NOMO-1 treated with DMSO at 0.1 percent for 48 hours (cell line): ENCODE results near the gene DPEP3.
A peak's percentile ranks its signal among the peaks of the same experiment; 100 is the strongest.
"Not testable (repeated sequence)": the region's sequence is repeated elsewhere in the genome, so short reads cannot be mapped to it uniquely, and the experiment has no call there.

Source experiments
- DNase-seq: peaks from one replicate; lab custom pipeline; 2025; ENCODE audit not compliant: unreplicated experiment; lab: John Stamatoyannopoulos, UW

DPEP3 gene

DNA sequence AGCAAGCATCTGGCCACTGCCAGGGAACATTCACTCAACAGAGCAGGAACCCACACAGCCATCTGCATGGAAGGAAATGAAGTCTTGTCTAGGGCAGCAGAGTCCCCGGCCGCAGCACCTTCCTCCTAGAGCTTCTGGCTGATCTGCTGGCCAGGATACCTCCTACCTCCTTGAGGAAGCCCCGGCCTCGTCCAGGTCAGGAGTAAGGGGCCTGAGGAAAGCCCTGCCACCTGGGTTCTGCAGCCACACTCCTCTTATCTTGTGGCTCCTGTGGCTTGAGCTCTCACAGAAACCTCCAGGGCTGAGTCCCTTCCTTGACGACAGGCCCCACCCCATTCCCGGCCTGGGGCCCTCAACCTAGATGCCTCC lies 13.7 kb upstream of the DPEP3 start:
- not testable (repeated sequence) for DNase-seq

DNA sequence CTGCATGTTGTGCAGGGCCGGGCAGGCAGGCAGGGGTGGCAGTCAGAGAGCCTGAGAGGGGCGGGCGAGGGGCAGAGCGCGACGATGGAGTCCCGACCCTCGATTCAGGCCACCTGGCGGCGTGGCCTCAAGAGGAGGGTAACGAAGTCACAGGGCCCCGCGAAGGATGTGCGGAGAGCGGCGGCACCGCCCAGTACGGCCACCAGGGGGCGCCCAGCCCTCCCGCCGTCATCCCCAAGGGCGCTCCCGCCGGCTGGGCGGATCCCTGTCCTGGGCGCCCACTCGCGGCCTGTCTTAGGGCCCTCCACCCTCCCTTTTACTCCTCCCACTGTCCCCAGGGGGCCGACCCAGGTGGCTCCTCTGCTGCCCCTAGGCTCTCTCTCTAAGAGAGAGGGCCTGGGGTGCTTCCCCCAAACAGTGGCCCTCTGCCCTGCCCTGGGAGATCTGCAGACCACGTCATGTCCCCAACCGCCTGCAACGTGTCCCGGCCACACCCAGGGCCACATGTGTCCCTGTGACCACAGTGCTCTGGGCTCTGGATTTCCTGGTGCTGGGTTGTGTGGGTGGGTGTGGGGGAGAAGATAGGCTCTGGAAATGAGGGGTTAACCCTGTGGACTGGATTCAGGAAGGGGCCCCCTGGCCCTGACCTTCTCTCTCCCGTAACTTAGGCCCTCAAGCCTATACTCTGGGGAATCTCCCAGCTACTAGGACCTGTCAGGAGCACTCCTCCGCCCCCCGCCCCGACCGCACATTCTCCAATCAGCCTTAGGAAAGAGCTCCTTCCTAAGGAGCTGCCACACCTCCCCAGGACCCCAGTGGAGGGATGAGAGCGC lies 13.1 kb upstream of the DPEP3 start:
- peak; percentile 85 for DNase-seq

DNA sequence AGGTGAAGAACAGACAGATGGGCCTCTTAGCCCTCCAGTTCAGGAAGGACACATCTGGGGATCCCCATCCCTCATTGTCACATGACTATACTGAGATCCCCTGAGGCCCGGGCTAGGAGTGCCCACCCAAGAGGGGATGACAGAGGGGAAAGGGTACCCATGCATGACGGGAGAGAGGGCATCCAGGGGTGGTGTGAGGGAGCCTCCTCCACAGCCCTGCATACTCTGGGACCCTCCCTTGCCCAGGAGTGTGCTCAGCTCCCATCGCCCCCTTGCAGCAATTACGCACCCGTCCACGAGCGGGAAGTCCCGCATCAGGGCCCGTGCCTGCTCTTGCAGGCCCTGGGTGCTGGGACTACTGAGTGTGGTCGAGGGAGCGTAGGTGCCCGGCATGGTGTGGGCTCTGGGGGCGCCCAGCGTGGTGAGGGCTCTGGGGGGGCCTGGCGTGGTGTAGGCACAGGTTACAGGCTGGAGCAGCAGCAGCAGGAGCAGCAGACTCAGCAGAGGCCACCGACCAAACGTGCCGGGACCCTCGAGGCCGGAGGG lies 12.4 kb upstream of the DPEP3 start:
- no peak for DNase-seq

DNA sequence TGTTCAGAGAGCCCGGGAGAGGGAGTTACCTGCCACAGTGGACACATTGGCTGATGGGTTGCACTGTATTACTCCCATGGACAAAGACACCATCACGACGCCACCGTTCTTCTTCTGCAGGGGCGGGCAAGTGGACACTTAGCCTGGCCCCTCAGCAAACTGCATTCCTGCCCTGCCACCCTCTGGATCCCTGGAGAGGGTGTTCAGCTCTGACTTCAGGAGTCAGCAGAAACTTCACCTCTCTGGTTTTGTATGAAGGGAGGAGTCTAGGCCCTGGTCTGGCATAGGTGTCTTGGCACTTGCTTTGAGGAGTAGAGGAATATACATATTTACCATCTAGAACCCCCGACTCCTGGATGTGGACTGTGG lies 9.7 kb upstream of the DPEP3 start:
- no peak for DNase-seq

DNA sequence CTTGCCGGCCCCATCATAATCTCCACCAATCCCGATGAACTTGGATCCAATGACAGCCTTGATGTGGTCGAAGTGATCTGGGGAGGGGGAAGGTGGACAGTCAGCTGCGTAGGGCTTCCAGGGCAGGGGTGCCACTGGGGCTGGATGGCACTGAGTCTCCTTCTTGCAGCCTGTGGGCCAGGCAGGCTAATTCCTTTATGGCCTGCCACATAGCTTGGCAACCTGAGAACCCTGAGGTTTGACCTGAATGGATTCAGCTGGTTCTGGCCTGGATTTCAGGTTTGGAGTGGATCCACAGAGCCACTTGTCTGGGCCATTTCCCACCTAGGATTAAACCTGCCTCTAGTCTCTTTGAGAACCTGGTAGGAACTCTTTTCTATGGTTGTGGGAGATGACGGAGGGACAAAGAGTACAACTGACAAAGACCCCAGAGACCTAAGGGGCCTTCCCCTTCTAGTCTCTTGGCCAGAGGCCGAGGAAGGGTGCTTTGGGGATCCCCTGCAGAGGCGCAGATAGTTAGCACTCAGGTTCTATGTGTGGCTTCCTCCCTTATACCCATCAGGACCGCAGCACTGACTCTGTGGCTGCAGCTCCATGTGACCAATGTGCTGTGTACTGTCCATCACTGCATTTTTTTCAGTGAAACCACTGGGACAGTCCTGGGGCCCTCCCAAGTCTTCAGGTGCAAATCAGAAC lies 9.2 kb upstream of the DPEP3 start:
- DNase-seq: no peak

- DNase-seq: no peak
These were observed 8.4 kb upstream of the DPEP3 start for GRCh38 chr16:67988675-67989074.

DNA sequence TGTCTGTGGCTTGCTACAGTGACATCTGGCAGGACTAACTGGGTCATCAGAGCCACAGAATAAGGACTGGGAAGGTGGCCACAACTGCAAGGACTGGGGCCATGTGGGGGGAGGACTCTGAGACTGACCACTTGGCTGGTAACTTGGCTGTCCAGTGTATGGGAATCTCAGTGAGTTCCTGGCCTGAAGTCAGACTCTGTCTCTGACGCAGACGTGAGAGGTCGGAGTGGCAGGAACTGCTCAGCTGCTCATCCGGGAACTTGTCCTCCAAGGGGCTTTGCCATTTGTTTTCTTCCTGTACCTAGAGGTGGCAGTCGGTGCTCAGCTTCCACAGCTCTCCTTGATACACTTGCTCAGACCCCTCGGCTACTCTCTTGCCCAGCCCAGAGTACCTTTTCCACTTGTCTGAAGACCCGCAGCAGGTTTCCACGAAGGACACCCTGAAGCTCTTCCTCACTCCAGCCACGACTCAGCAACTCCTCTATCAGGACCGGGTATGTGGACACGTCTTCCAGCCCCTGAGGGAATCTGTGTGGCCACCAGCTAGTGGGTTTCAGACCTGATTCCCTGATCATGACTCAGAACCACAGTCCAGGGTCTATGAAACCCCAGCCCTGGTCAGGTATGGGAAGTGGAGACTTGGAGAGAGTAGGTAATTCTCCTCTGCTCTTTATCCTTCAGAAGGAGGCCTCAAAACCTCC lies 7.3 kb upstream of the DPEP3 start:
- no peak for DNase-seq

DNA sequence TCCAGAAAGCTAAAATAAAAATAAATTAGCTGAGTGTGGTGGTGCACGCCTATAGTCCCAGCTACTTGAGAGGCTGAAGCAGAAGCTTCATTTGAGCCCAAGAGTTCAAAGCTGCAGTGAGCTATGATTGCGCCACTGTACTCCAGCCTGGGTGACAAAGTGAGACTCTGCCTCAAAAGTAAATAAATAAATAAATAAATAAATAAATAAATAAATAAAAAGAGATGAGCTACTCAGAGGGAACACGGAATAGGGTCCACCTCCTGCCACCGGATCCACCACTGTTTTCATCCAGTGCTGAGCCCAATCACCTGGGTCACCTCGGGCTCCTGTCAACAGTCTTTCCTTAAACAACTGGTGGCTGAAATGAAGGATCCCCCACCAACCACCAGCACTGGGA lies 6.7 kb upstream of the DPEP3 start:
- DNase-seq: no peak

DNA sequence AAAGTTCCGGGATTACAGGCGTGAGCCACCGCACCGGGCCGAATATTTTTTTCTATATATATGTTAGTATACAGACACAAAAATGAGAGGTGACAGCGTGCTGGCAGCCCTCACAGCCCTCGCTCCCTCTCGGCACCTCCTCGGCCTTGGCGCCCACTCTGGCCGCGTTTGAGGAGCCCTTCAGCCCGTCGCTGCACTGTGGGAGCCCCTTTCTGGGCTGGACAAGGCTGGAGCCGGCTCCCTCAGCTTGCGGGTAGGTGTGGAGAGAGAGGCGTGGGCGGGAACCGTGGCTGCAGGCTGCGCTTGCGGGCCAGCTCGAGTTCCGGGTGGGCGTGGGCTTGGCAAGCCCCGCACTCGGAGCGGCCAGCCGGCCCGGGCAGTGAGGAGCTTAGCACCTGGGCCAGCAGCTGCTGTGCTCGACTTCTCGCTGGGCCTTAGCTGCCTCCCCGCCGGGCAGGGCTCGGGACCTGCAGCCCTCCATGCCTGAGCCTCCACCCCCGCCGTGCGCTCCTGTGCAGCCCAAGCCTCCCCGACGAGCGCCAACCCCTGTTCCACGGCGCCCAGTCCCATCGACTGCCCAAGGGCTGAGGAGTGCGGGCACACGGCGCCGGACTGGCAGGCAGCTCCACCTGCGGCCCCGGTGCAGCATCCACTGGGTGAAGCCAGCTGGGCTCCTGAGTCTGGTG lies 1.9 kb upstream of the DPEP3 start:
- no peak for DNase-seq

DNA sequence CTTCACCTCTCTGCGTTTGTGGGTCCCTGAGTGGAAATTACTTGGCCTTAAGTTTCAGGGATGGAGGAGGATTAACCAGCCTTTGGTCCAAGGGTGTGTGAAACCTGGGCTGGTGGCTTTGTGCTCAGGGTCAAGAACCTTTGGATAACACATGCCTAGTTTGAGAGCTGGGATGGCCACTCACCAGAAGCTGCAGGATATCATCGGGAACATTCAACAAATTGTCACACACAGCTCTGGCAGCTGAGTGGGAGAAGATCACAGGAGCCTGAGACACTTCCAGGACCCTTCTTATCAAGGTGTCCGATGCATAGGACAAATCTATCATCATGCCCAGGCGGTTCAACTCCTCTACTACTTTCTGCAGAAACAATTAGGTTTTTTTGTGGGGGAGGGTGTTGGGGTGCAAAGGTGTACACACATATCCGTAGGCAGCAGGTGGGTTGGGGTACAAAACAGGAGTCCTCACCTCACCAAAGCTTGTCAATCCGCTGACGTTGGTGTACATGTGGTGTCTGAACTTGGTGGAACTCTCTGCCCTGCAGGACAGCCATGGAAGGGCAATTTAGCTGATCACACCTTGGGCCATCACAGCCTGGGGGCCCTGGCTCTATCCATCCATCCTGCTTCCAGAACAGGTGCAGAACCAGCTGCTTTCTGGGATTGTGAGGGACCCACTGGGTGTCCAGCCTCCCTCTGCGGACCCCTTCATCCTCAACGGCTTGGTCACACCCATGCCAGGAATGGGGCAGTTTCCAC lies 2.7 kb downstream of the DPEP3 start:
- DNase-seq: no peak

DNA sequence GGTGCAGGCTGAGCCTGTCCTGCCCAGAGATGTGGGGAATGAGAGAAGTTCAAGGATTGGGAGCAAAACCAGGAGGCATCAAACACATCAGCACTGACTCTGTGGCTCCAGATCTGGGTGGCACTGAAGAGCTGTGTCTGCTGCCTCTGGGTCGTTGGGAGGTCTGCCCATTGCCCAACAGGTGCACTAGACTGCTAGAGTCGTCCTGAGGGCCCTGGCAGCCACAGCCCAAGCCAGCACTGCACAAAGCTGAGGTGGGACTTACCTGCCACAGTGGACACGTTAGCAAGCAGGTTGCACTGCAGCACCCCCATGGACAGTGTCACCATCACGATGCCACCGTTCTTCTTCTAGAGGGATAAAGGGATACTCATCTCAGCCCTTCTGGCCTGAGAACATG lies 3.3 kb downstream of the DPEP3 start:
- DNase-seq: no peak

- DNase-seq: no peak
These were observed 4.1 kb downstream of the DPEP3 start for GRCh38 chr16:67976205-67976604.

DNA sequence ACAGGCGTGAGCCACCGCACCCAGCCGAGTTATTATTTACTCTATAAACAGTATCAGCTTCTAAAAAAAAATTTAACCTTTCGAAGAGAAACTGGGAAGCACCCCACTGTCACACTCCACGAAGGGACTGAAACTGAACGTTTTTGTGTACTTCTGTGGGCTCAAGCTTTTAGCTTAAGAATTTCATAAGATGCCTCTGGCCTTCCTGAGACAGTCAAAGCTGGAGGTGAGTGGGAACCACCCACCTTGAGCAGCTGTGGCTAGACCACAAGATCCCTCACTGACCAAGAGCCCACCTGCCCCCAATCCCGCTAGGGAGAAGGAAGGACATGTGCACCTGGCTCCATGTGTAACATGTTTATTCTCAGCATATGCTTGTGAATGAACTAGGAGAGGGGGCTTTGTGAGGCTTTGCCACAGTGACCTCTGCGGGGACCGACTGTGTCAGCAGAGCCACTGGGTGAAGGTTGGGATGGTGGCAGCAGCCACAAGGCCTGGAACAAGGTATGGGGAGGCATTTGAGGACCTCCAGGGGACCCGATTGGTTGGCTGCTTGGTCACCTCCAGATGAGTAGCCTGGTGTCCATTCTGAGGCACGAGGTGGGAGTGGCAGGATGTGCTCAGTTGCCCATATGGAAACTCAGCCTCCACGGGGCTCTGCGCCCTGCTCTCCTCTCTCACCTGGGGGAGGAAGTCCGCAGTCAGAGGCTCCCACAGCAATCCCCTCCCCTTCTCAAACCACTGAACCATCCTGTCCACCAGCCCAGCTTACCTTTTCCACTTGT lies 4.8 kb downstream of the DPEP3 start:
- DNase-seq: no peak

DNA sequence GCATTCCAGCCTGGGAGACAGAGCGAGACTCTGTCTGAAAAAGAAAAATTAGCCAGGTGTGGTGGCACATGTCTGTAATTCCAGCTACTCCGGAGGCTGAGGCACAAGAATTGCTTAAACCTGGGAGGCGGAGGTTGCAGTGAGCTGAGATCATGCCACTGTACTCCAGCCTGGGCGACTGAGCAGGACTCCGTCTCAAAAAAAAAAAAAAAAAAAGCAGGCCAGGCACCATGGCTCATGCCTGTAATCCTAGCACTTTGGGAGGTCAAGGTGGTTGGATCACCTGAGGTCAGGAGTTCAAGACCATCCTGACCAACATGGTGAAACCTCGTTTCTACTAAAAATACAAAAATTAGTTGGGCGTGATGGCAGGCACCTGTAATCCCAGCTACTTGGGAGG lies 8.0 kb downstream of the DPEP3 start:
- not testable (repeated sequence) for DNase-seq

DNA sequence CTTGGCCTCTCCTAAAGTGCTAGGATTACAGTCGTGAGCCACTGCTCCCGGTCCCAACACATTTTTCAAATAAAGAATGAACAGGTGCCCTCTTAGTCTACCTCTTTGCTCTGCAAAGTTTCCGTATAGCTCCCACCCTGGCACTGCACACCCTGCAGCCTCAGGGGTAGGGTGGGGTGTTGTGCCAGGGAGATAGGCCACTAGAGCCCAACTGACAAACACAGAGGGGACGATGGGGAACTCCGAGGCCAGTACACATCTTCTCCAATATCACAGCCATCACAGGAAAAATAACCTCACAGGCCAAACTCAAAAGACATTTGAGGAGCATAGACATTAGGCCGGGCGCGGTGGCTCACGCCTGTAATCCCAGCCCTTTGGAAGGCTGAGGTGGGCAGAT lies 9.2 kb downstream of the DPEP3 start:
- DNase-seq: no peak

- peak; percentile 23 for DNase-seq
These were observed 10.9 kb downstream of the DPEP3 start for GRCh38 chr16:67969254-67970039.

- peak; percentile 75 for DNase-seq
These were observed 11.7 kb downstream of the DPEP3 start, which contains the start of gene SLC12A4 for GRCh38 chr16:67968400-67969253. Gene SLC12A4, minus strand, starts transcription at chr16:67968637. Its CDS starts 84 bp downstream, at chr16:67968553.

GRCh38 chr16:67967958-67968399 lies 12.3 kb downstream of the DPEP3 start:
- DNase-seq: peak; percentile 38
